NOMO-1 treated with dmso at 0.1 percent for 144 hours (cell line): ENCODE data around the gene RPTOR.
A peak's percentile ranks its signal among the peaks of the same experiment; 100 is the strongest.

Experiments
- DNase-seq: peaks from one replicate; lab custom pipeline; 2025; ENCODE audit not compliant: unreplicated experiment; lab: John Stamatoyannopoulos, UW

RPTOR gene

DNA sequence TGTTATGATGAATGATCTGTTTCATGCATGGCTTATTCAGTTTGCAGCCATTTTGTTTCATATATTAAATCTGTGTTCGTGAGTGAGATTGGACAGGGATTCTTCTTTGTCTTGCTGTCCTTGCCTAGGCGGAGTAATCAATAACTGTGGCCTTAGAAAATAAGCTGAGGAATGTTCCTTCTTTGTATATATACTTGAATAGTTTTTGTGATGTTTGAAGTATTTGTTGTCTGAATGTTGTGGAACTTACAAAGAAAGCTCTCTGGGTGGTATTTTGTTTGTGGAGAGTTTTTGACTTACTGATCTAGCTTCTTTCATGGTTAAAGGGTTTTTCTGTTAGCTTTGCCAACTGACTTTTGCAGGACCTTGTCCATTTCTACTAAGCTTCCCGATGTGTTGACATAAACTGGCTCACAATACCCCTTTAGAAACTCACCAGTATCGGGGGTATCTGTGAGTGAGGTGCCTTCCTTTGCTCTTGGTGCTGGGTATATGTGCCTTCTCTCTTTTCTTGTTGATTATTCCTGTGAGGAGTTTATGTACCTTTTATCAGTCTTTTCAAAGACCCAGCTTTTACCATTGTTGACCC lies 166.2 kb downstream of the RPTOR start:
- DNase-seq, result no peak

DNA sequence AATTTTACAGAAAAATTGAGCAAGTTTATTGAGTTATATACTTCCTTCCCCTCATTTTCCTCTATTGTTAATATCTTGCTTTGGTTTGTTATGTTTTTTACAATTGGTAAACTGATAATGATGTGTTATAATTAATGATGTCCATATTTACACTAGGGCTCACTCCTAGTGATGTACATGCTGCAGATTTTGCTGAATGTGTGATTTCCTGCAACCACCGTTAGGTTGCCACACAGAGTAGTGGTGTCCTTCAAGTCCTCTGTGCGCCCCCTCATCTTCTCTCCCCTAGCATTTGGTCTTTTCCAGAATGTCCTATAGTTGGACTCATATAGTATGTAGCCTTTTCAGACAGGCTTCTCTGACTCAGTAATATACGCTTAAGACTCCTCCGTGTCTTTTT lies 167.5 kb downstream of the RPTOR start:
- no peak for DNase-seq

DNA sequence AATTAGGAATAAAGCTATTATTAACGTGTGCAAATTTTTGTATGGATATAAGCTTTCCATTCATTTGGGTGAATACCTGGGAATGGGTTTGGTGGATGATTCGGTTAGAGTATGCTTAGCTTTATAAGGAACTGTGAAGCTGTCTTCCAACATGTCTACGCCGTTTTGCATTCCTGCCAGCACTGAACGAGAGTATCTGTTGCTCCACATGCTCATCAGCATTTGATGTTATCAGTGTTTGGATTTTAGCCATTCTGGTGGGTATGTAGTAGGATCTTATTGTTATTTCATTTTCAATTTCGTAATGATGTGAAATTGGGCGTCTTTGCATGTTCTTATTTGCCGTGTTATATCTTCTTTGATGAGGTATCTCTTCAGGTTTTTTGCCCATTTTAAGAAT lies 168.0 kb downstream of the RPTOR start:
- no peak for DNase-seq

DNA sequence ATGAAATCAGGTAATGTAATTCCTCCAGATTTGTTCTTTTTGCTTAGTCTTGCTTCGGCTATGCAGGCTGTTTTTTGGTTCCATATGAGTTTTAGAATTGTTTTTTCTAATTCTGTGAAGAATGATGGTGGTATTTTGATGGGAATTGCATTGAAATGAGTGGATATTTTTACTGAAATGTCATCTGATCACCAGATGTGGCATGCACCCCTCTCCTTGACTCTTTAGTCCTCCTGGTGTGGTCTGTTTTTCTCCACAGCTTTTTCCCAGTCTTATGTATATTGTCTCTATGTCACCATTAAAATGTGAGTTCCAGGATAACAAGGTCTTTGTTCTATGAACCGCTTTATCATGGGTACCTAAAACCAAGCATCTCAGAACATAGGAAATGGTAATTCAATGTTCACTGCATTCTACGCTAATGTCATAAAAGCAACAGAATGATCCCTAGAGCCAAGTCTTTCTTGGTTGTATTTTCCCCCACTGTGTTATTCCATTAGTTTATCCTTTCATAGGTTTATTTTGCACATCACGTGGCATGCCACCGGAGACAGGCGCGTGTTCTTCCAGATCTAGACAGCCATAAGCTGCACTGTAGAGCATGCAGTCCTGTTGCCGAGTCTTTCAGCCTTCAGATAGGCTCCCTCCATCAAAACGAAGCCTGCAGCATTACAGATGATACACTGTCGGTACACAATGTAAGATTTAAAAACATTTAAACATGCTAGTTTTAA lies 172.5 kb downstream of the RPTOR start:
- no peak for DNase-seq

DNA sequence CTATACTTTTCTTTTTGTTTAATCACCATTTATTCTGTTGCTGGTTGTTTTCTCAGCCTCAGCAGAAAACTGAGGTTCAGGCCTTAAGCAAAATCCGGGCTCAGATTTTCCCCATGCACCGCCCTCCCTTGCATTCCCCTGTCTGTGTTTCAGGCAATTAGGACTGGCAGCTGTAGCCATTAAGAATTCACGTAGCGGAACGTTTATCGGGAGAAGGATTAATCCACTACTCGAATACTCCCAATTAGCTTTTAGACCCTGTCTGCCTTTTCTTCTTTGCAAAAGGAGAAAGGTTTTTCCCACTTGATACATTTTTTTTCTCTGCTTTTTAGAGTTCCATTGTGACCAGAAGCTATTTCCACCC lies 173.1 kb downstream of the RPTOR start:
- DNase-seq, result no peak

DNA sequence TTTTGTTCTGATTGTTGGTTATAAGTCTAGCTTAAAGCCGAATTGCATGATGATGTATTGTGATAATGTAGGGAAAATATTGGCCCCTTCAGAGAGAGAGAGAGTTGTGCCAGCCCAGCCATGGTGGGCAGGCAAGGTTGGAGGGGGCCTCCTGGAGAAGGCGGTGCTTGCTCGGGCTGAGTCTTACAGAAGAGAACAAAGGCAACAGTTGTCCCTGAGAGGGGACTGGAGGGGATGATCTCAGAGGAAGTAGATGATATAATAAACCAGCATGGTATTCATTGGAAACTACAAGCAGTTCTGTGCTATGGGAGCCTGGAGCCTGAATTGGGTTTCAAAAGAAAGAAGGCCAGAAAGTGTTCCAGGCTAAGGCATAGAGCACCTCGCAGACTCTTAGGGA lies 173.8 kb downstream of the RPTOR start:
- no peak for DNase-seq

DNA sequence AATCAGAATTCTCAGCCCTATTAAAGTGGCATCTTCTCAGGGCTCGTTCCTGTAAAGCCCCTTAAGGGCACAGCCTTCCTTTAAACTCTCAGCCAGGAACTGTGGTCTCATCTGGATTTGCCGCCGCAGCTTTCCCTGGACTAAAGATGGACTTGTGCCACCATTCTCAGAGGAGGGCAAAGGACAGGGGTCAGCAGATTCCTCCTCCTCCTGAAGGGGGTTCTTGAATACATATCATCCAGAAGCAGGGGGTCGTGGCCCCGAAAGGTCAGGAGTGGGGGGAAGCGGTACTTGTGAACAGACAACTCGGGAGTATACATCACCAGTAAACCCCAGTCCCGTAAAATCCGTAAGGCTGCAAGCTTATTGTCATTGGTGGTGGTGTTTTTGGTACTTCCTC lies 174.8 kb downstream of the RPTOR start:
- no peak for DNase-seq

DNA sequence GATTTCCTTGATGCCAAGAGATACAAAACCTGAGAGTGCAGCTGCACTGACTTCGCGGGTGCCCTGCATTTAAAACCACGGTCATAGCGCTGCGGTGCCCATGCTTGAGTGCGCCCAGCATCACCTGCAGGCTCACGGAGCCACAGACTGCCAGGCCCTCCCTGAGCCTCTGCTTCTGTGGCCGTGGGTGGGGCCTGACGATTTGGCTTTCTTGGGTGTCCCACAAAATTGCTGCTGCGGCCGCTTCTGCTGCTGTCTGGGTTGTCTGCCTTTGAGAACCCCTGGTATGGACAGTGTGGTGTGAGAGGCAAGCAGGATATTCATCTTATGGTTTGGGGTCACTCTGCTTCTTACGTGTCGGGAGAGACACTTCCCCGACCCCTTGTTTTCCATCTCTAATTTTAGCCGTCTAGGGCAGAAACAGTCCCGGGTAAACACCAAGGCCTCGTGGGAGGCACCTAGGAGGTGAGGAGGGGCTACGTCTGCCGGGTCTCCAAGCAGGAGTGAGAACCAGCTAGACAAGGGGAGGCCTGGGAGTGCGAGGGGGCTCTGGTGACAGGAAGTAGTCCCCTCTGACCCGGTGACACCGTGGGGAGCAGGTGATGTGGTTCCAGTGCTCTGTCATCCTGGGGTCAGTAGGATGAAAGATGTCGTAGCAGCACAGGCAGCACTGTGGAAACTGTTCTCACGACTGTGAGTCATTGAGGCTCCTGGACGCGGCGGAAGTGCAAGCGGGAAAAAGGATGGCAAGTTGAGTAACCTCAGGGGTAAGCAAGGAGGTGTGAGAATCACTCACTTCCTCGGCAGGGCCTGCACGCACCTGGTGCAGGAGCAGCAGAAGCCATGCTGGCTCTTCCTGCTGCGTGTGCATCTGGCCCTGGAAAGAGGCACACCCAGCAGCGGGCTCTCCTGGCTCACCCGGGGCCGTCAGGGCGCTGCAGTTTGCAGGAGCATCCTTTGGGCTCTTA lies 176.3 kb downstream of the RPTOR start:
- no peak for DNase-seq

DNA sequence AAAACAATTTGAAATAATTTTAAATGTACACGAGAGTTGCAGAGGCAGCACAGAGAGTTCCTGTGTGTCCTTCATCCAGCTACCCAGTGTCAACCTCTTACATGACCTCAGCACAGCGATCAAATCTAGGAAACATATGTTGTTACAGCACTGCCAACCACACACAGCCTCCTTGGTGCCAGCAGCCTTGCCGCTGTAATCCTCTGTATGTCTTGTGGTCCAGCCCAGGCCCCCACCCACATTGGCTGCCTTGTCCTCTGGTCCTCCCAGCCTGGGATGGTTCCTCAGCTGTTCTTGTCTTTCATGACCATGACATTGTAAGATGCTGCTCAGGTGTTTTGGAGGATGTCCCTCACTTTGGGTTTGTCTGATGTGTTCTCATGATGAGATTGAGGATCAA lies 178.0 kb downstream of the RPTOR start:
- DNase-seq, result no peak

DNA sequence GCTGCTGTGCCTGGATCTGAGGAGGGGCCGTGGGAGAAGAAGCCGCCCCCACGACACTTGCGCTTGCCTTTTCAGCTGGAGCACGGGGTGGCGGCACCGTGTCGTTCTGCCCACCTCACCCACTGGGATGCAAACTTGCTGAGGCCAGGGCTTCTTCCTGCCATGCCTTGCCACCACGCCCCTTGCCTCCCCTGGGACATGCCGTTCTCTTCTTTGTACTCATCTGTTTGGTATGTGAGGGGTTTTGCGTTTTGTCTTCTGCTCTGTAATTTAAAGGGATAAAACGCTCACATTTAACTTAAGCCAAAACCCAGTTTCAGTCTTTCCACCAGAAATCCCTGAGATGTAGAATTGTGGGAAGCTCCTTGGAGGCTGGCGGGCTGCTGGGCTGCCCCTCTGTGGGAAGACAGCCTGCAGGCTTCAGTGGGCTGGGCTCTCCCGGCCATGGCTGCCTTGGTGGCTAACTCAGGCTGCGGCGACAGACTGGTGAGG lies 180.2 kb downstream of the RPTOR start:
- no peak for DNase-seq

DNA sequence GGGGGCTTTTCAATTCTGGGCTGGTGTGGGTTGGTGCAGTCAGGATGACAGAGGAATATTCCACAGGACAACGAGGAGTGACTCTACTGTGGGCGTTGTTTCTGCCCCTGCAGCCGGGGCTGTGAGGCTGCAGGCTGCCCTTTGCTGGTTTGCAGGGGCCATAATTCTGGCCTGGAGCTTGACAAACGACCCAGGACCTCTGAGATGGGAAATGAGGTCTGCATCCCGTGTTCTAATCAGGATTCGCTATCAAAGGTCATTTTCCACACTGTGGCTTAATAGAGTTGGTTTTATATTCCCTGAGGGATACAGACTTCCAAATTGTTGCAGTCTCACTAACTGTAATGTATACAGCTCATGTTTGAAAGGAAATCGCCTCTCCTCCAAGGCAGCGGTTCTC lies 180.9 kb downstream of the RPTOR start:
- DNase-seq, result no peak

DNA sequence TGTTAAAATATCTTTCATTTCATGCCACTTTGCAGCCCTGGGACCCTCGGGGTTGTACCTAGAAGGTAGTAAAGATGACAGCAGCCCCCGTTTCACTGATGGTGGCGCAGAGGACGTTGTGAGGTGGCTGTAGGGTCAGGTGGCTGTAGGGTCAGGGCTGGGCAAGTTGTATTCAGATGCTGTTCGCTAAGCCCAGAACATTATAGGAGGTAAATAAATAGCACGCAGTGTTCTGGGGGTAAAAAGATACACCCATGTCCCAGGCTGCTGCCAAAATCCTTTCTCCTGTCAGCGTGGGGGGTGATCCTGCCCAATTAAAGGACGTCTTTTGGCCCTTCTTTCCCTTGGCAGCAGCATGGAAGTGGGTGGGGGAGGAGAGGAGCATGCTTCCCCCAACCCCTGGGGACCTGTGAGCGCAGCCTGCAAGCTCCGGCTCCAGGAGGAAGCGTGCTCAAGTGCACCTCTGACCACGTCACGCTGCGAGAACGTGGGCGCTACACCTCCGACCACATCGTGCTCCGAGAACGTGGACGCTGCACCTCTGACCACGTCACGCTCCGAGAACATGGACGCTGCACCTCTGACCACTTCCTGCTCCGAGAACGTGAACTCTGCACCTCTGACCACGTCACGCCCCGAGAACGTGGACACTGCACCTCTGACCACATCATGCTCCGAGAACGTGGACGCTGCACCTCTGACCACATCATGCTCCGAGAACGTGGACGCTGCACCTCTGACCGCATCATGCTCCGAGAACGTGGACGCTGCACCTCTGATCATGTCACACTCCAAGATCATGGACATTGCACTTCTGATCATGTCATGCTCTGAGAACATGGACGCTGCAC lies 182.1 kb downstream of the RPTOR start:
- DNase-seq, result no peak

DNA sequence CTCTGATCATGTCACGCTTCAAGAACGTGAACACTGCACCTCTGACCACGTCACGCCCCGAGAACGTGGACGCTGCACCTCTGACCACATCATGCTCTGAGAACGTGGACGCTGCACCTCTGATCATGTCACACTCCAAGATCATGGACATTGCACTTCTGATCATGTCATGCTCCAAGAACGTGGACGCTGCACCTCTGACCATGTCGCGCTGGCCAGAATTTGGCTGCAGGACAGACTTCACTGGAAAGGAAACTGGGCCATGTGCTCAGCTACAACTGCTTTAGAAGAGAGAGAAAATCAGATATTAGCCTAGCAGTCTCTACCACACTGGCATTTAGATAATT lies 182.7 kb downstream of the RPTOR start:
- DNase-seq, result no peak

DNA sequence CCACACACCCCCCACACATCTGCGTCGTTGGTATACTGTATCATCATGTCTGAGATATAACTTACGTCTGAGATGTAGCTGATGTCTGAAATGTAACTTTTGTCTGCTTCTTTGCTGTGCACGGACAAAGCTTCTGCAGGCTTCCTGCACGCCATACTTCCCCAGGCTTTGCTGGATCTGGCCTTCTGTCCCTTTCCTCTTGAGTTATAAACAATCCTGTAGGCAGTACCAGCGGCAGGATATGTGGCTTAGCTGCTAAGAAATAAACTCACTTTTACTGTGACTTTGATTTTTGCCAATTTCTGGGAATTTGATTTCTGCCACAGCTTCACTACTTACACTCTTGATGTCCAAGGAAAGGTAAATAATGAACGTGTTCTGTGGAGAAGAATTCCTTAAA lies 184.4 kb downstream of the RPTOR start:
- DNase-seq, result no peak

DNA sequence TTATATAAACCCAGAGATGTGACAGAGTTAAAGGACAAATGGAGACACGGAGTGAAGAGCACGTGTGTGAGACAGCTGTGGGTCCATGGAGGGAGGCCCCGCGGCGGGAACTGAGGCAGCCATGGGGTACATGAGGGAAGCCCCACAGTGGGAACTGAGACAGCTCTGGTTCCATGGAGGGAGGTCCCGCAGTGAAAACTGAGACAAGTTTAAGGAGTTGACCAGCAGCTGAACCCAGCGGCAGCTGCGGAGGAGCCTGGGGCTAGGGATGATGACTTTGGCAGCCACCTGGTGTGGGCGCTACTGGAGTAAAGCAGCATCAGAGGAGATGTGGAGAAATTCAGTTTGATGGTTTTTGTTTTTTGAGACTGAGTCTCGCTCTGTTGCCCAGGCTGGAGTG lies 185.1 kb downstream of the RPTOR start:
- no peak for DNase-seq

DNA sequence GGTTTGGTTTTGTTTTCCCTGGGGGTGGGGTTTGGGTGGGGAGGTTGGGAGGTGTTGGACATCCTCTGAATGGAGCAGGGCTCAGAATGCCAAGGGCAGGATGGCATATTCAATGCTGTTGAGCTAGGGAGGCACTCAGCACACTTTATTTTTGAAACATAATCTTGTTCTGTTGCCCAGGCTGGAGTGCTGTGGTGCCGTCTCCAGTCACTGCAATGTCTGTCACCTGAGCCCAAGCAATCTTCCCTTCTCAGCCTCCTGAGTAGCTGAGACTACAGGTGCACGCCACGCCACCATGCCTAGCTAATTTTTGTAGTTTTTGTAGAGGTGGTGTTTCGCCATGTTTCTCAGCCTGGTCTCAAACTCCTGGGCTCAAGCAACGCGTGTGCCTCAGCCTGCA lies 186.1 kb downstream of the RPTOR start:
- DNase-seq, result no peak

DNA sequence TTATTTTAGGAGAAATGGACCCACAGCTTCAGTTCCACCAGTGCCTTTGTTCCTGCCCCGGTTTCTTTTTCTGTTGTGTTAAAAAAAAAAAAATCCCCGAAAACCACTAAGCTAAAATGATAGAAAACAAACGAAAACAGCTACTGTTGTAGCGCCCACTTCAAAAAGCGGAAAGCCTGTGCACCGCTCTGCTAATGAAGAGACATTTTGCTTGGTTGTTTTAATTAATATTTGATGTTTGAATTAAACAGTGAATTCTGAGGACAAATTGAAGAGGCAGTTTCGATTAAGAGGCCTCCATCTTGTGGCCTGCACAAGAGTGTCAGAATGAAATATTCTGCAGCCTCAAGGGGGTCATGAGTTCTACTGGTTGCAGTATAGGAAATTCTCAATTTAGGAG lies 186.7 kb downstream of the RPTOR start:
- DNase-seq, result no peak

DNA sequence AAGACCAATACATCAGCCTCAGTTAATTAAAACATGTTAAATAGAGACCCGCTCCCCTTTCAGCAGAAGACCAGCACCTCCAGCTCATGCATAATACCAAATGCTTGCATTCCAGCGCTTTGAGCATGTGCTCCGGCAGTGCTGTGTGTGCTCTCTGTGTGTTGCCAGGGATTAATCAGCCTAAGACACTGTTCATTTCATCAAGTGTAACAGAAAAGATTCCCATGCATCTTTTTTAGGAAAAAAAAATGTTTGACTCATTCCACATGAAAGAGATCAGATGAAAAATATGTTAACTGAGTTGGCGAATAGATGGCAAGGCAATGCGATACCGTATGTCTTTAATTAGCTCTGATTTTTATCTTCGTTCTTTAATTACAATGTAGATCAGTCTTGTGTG lies 187.6 kb downstream of the RPTOR start:
- DNase-seq, result no peak

DNA sequence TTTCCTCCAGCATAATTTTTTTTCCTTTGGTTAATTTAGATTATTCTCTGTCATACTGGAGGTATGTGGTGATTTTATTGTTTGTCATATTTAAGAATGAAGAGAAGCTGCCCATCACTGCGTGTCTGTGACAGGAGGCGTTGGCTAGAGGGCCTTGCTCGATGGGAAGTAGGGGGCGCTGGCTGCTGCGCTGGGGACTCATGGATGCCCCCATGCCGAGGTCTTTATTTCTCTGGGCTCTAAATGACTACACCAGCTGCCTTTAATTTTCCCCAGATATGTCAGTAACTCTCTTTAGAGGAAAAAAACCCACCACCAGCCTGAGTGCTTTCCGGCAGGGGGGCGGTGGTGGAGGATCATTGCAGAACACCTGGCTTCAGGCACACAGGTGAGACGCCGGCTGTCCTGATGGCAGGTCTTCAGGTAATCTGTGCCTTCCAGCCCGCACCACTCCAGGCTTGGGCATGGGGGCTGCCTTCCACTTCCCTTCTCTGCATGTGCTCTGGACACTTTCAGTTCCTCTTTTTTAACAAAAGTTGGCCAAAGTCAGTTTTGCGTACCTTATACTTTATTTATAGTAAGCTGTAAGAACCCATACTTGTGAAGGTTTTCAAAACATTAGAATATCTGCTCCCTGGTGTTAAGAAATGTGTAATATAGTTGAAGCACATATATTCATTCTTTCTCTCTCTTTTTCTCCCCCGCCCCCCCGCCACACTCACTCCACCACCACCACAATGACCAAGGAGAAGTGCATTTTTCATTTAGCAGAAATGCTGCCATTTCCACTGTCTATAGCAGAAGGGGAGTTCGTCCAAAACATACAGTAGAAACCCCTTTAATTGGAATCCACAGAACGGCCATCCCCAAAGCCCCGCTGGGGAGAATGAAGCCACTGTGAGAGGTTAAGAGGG lies 192.7 kb downstream of the RPTOR start:
- DNase-seq, result peak; percentile 87
